Osteoblast (primary cell): ENCODE results near the gene CMTM4. TPM values are rescaled to one million over a fixed set of nuclear protein-coding genes. Genes with fewer than 3 reads are reported as not detected.
A peak's percentile ranks its signal among the peaks of the same experiment; 100 is the strongest.

Source experiments
- DNase-seq: peaks from one replicate; pipeline ENCODE4 v3.0.0; 2011; ENCODE audit warnings: low spot score, mixed read lengths; ENCODE audit not compliant: insufficient read length; ENCODE audit errors: missing footprints
- H2AFZ ChIP-seq: 2 replicates; pipeline ENCODE4 v1.6.0; 2011; ENCODE audit warnings: mild to moderate bottlenecking, low read length
- H3K27ac ChIP-seq: 2 replicates; pipeline ENCODE4 v1.5.1; 2011; ENCODE audit warnings: mild to moderate bottlenecking, low read depth, low read length, moderate library complexity
- H3K27me3 ChIP-seq: 2 replicates; pipeline ENCODE4 v1.6.0; 2012; ENCODE audit warnings: mild to moderate bottlenecking, control low read depth, inconsistent platforms, low read length, moderate library complexity; ENCODE audit not compliant: insufficient read depth
- H3K36me3 ChIP-seq: 2 replicates; pipeline ENCODE4 v1.5.1; 2011; ENCODE audit warnings: mild to moderate bottlenecking, low read length, control low read depth, moderate library complexity; ENCODE audit not compliant: insufficient read depth
- H3K4me1 ChIP-seq: 2 replicates; pipeline ENCODE4 v1.5.1; 2011; ENCODE audit warnings: mild to moderate bottlenecking, low read length, control low read depth, moderate library complexity; ENCODE audit not compliant: insufficient read depth
- H3K4me2 ChIP-seq: 2 replicates; pipeline ENCODE4 v1.6.0; 2011; ENCODE audit warnings: mild to moderate bottlenecking, low read length; ENCODE audit not compliant: insufficient read depth
- H3K4me3 ChIP-seq: fragments of 200-600 bp; sonication (generic); 3 replicates; pipeline ENCODE4 v1.5.1; 2012; ENCODE audit warnings: mild to moderate bottlenecking, low read length, inconsistent platforms; ENCODE audit not compliant: insufficient read depth
- H3K79me2 ChIP-seq: 2 replicates; pipeline ENCODE4 v1.6.0; 2012; ENCODE audit warnings: mild to moderate bottlenecking, low read length, control low read depth, inconsistent platforms; ENCODE audit not compliant: insufficient read depth
- H3K9me3 ChIP-seq: 2 replicates; pipeline ENCODE4 v1.5.1; 2011; ENCODE audit warnings: low read depth, low read length, control low read depth
- H4K20me1 ChIP-seq: 2 replicates; pipeline ENCODE4 v1.6.0; 2012; ENCODE audit warnings: mild to moderate bottlenecking, low read length, control low read depth; ENCODE audit not compliant: insufficient read depth
- CTCF ChIP-seq: IDR thresholded peaks from 2 replicates; pipeline ENCODE4 v1.5.1; 2011; ENCODE audit warnings: mild to moderate bottlenecking, low read depth, low read length, moderate library complexity; ENCODE audit errors: extremely low read depth
- total RNA-seq: library from RNA; depleted of rRNA; stranded (reverse); fragments of >200 nt; gene quantifications from 2 replicates; pipeline ENCODE4 v1.2.3, GENCODE V29; 2012

CMTM4 gene
- total RNA-seq, 1 donor, result 42.7 TPM

- Histone ChIP-seq H3K4me2 (peak overlapping the region; percentile 40), H4K20me1 (no peaks in the 10 kb centered on the region), H3K4me3 (no peak overlapping the region), H3K27ac (peak overlapping the region; percentile 75), H3K36me3 (no peaks in the 10 kb centered on the region), H3K27me3 (peaks cover 7% of the 10 kb centered on the region), H3K9me3 (no peaks in the 10 kb centered on the region), H3K79me2 (no peaks in the 10 kb centered on the region), H2AFZ (no peak overlapping the region), H3K4me1 (peaks cover 22% of the 10 kb centered on the region)
- peak; percentile 78 for DNase-seq
- TF ChIP-seq CTCF, result no peak
Observed at GRCh38 chr16:66581246-66581952, 115.1 kb downstream of the CMTM4 start.

- Histone ChIP-seq H3K36me3 (no peaks in the 10 kb centered on the region), H3K27me3 (peaks cover 7% of the 10 kb centered on the region), H3K4me1 (peaks cover 22% of the 10 kb centered on the region), H3K4me3 (no peak overlapping the region), H4K20me1 (no peaks in the 10 kb centered on the region), H3K9me3 (no peaks in the 10 kb centered on the region), H2AFZ (peak overlapping the region; percentile 30), H3K27ac (peak overlapping the region; percentile 75), H3K79me2 (no peaks in the 10 kb centered on the region), H3K4me2 (peak overlapping the region; percentile 40)
- DNase-seq, result peak; percentile 98
- TF ChIP-seq CTCF, result peak; percentile 53
Observed at GRCh38 chr16:66580605-66581209, 115.8 kb downstream of the CMTM4 start.

GRCh38 chr16:66578651-66579531 lies 117.7 kb downstream of the CMTM4 start, which contains the start of gene CMTM2:
Gene CMTM2, plus strand, starts transcription at chr16:66579463. Its CDS starts 145 bp downstream, at chr16:66579608.
- H3K4me1 ChIP-seq, result peaks cover 26% of the 10 kb centered on the region
- H3K27me3 ChIP-seq, result peaks cover 7% of the 10 kb centered on the region
- no peak for TF ChIP-seq CTCF
- peak within 1 kb of the TSS; percentile 33 for H2AFZ ChIP-seq
- no peak within 1 kb of the TSS for H3K4me2 ChIP-seq
- no peaks in the 10 kb centered on the region for H3K79me2 ChIP-seq
- H3K27ac ChIP-seq, result peak within 1 kb of the TSS; percentile 75
- no peak within 1 kb of the TSS for H3K4me3 ChIP-seq
- DNase-seq, result no peak
- no peaks in the 10 kb centered on the region for H3K9me3 ChIP-seq
- H4K20me1 ChIP-seq, result no peaks in the 10 kb centered on the region
- H3K36me3 ChIP-seq, result no peaks in the 10 kb centered on the region
